Keratinocyte (primary cell): ENCODE measurements around the gene MYO7B. TPM values are rescaled to one million over a fixed set of nuclear protein-coding genes. Genes with fewer than 3 reads are reported as not detected.

ENCODE experiments used
- DNase-seq: peaks from one replicate; pipeline ENCODE4 v3.0.0-alpha.2; 2011; ENCODE audit warnings: low read depth, missing footprints, low spot score
- FAIRE-seq: peaks from 2 replicates; lab custom pipeline; 2011; peaks lifted over from hg19 to GRCh38; lab: Jason Lieb, UNC
- H2AFZ ChIP-seq: 2 replicates; pipeline ENCODE4 v1.6.0; 2012; ENCODE audit warnings: low read length, control low read depth, inconsistent platforms; ENCODE audit not compliant: control insufficient read depth
- H3K27ac ChIP-seq: 2 replicates; pipeline ENCODE4 v1.5.1; 2011; ENCODE audit warnings: low read length; ENCODE audit not compliant: control insufficient read depth, insufficient read depth
- H3K27me3 ChIP-seq: 3 replicates; pipeline ENCODE4 v1.6.0; 2011; ENCODE audit warnings: low read length; ENCODE audit not compliant: control insufficient read depth, insufficient read depth; ENCODE audit errors: extremely low read depth
- H3K36me3 ChIP-seq, 2 experiments: 2 replicates in 1 of 2; 3 replicates in 1 of 2; pipeline ENCODE4 v1.5.1; 2011; ENCODE audit warnings: low read length in 2 of 2, mild to moderate bottlenecking in 1 of 2; ENCODE audit not compliant: control insufficient read depth in 2 of 2, insufficient read depth in 2 of 2; ENCODE audit errors: extremely low read depth in 1 of 2
- H3K4me1 ChIP-seq: 3 replicates; pipeline ENCODE4 v1.5.1; 2011; ENCODE audit warnings: low read length; ENCODE audit not compliant: control insufficient read depth, insufficient read depth; ENCODE audit errors: extremely low read depth
- H3K4me2 ChIP-seq: 3 replicates; pipeline ENCODE4 v1.6.0; 2011; ENCODE audit warnings: low read depth, low read length; ENCODE audit not compliant: control insufficient read depth, insufficient read depth; ENCODE audit errors: extremely low read depth
- H3K4me3 ChIP-seq, 3 experiments: fragments of 200-600 bp in 1 of 3; sonication (generic) in 1 of 3; 2 replicates in 2 of 3; 3 replicates in 1 of 3; pipeline ENCODE4 v1.5.1; 2011 to 2016; ENCODE audit warnings: low read length in 3 of 3, mild to moderate bottlenecking in 3 of 3, control low read depth in 2 of 3, inconsistent platforms in 1 of 3, low read depth in 1 of 3, mixed read lengths in 1 of 3, mixed run types in 1 of 3, moderate library complexity in 1 of 3; ENCODE audit not compliant: control insufficient read depth in 2 of 3, insufficient read depth in 2 of 3; ENCODE audit errors: extremely low read depth in 1 of 3
- H3K79me2 ChIP-seq: 2 replicates; pipeline ENCODE4 v1.6.0; 2012; ENCODE audit warnings: low read length; ENCODE audit not compliant: control insufficient read depth, insufficient read depth
- H3K9ac ChIP-seq: 3 replicates; pipeline ENCODE4 v1.6.0; 2011; ENCODE audit warnings: low read length; ENCODE audit not compliant: control insufficient read depth, insufficient read depth; ENCODE audit errors: extremely low read depth
- H3K9me1 ChIP-seq: 3 replicates; pipeline ENCODE4 v1.6.0; 2011; ENCODE audit warnings: low read length; ENCODE audit not compliant: control insufficient read depth, insufficient read depth; ENCODE audit errors: extremely low read depth
- H3K9me3 ChIP-seq: 2 replicates; pipeline ENCODE4 v1.5.1; 2012; ENCODE audit warnings: low read depth, low read length; ENCODE audit not compliant: control insufficient read depth
- H4K20me1 ChIP-seq: 3 replicates; pipeline ENCODE4 v1.6.0; 2011; ENCODE audit warnings: low read length; ENCODE audit not compliant: control insufficient read depth, insufficient read depth; ENCODE audit errors: extremely low read depth
- EZH2 ChIP-seq: IDR thresholded peaks from one replicate; pipeline ENCODE4 v1.6.1; 2012; ENCODE audit warnings: inconsistent platforms, mild to moderate bottlenecking, low read length, moderate library complexity
- dilution Hi-C: fragments of 300-500 bp; cut with MboI; formaldehyde crosslinking; loops from one replicate; pipeline ENCODE4 v1.7.0; 2020; ENCODE audit warnings: low sequenced_read_pairs; ENCODE audit not compliant: extremely low pct_ligation_motif_present
- polyA plus RNA-seq, 5 experiments: library from polyadenylated mRNA; depleted of rRNA in 3 of 5; stranded (reverse) in 3 of 5; stranded (forward) in 1 of 5; unstranded in 1 of 5; fragments of >200 nt; gene quantifications; 1 replicate in 1 of 5; 2 replicates in 3 of 5; 3 replicates in 1 of 5; pipeline versions ENCODE4 v1.2.1 to v1.2.3, GENCODE V29; 2011 to 2012; ENCODE audit warnings: missing spikeins in 2 of 5, low read depth in 1 of 5, low replicate concordance in 1 of 5
- TF ChIP-seq, protein P1 (sequence below), 3 experiments: IDR thresholded peaks in 1 of 3; conservative IDR thresholded peaks in 1 of 3; optimal IDR thresholded peaks in 1 of 3; 2 replicates in 2 of 3; 3 replicates in 1 of 3; pipeline versions ENCODE3 to v1.5.1; 2011; ENCODE audit warnings: low read length in 3 of 3, mild to moderate bottlenecking in 3 of 3, moderate library complexity in 2 of 3, control low read depth in 1 of 3, inconsistent platforms in 1 of 3; ENCODE audit not compliant: insufficient read depth in 2 of 3; ENCODE audit errors: extremely low read depth in 1 of 3

Gene MYO7B
- polyA plus RNA-seq, 1 donor (not counting 4 experiments of a cell fraction or from before 2014, with no cell fraction given), result not detected

DNA sequence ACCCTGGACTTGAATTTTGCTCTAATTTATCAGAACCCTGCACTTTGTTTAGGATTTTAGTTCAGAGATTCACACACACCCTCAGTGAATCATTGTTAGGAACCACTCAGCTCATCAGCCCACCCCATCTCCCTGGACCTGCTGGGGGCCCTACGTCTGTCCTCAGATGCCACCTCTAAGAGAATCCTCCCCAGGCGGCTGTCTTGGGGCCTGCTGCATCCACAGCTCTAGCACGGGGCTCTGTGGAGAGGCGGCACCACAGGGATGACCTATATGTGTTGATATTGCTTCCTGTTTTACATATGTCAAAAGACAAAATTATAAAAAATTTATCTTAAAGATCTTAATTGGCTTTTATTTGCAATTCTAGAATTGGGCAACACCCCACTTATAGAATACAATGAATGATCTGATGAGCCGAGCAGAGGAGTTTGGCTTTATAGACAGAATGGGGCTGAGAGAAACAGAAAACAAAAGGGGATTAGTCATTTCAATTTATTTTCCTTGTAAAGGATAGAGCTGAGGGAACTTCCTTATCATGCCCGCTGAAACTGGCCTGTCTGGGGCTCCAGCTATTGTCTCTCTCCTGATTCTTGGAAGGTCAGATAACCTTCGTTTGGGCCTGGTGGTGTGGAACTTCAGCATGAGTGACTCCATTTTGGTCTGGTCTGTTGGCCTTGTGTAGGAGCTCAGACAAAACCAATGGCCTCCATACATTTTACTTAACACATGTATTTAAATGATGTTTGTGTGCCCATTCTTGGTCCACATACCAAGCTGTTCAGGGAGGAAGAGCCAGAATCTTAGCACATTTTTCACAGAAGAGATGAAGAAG, 1.4 kb downstream of the MYO7B start:
- no peak overlapping the region for H3K9ac ChIP-seq
- no peaks in the 10 kb centered on the region for H3K9me3 ChIP-seq
- no peaks in the 10 kb centered on the region for H3K4me1 ChIP-seq
- H2AFZ ChIP-seq, result no peak overlapping the region
- no peaks in the 10 kb centered on the region for H4K20me1 ChIP-seq
- no peak overlapping the region for H3K27ac ChIP-seq
- dilution Hi-C loops, result no loop called here
- no peak for TF ChIP-seq EZH2
- TF ChIP-seq, protein P1, sequence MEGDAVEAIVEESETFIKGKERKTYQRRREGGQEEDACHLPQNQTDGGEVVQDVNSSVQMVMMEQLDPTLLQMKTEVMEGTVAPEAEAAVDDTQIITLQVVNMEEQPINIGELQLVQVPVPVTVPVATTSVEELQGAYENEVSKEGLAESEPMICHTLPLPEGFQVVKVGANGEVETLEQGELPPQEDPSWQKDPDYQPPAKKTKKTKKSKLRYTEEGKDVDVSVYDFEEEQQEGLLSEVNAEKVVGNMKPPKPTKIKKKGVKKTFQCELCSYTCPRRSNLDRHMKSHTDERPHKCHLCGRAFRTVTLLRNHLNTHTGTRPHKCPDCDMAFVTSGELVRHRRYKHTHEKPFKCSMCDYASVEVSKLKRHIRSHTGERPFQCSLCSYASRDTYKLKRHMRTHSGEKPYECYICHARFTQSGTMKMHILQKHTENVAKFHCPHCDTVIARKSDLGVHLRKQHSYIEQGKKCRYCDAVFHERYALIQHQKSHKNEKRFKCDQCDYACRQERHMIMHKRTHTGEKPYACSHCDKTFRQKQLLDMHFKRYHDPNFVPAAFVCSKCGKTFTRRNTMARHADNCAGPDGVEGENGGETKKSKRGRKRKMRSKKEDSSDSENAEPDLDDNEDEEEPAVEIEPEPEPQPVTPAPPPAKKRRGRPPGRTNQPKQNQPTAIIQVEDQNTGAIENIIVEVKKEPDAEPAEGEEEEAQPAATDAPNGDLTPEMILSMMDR (optimal IDR thresholded peaks at IDR 0.05 in 1 of 3, IDR thresholded peaks at IDR 0.05 in 1 of 3, conservative IDR thresholded peaks at IDR 0.05 in 1 of 3; ENCODE audit: extremely low read depth in 1 of 3, insufficient read depth in 2 of 3, low read length in 3 of 3), result no peak
- no peak for DNase-seq
- no peaks in the 10 kb centered on the region for H3K36me3 ChIP-seq
- peaks cover 5% of the 10 kb centered on the region for H3K27me3 ChIP-seq
- H3K9me1 ChIP-seq, result no peaks in the 10 kb centered on the region
- no peaks in the 10 kb centered on the region for H3K79me2 ChIP-seq
- no peak for FAIRE-seq
- H3K4me2 ChIP-seq, result no peak overlapping the region
- H3K4me3 ChIP-seq, result no peak overlapping the region

GRCh38 chr2:127537644-127538043, 2.2 kb downstream of the MYO7B start:
- FAIRE-seq, result no peak
- no peak for DNase-seq
- dilution Hi-C loops, result no loop called here
- Histone ChIP-seq H3K27me3 (peaks cover 5% of the 10 kb centered on the region), H3K4me1 (no peaks in the 10 kb centered on the region), H3K9me3 (no peaks in the 10 kb centered on the region), H3K36me3 (no peaks in the 10 kb centered on the region), H3K79me2 (no peaks in the 10 kb centered on the region), H3K27ac (no peak overlapping the region), H3K4me2 (no peak overlapping the region), H3K4me3 (no peak overlapping the region), H3K9me1 (no peaks in the 10 kb centered on the region), H4K20me1 (no peaks in the 10 kb centered on the region), H2AFZ (no peak overlapping the region), H3K9ac (no peak overlapping the region)
- no peak for TF ChIP-seq EZH2
- TF ChIP-seq, protein P1 (optimal IDR thresholded peaks at IDR 0.05 in 1 of 3, IDR thresholded peaks at IDR 0.05 in 1 of 3, conservative IDR thresholded peaks at IDR 0.05 in 1 of 3; ENCODE audit: extremely low read depth in 1 of 3, insufficient read depth in 2 of 3, low read length in 3 of 3), result no peak
